Activated CD4-positive, CD25-positive, alpha-beta regulatory T cell treated with anti-CD3 and anti-CD28 coated beads, Interleukin-2, amount 50 U/mL, for 72 hours (primary cell): ENCODE data around the gene CPM.
"Not testable (repeated sequence)": the region's sequence is repeated elsewhere in the genome, so short reads cannot be mapped to it uniquely, and the experiment has no call there.

ENCODE experiments used
- DNase-seq: peaks from one replicate; pipeline ENCODE4 v3.0.0; 2021

CPM gene

GRCh38 chr12:68846811-68847210 lies 86.2 kb downstream of the CPM start:
- no peak for DNase-seq

GRCh38 chr12:68844788-68845695 lies 87.9 kb downstream of the CPM start:
- no peak for DNase-seq

DNA sequence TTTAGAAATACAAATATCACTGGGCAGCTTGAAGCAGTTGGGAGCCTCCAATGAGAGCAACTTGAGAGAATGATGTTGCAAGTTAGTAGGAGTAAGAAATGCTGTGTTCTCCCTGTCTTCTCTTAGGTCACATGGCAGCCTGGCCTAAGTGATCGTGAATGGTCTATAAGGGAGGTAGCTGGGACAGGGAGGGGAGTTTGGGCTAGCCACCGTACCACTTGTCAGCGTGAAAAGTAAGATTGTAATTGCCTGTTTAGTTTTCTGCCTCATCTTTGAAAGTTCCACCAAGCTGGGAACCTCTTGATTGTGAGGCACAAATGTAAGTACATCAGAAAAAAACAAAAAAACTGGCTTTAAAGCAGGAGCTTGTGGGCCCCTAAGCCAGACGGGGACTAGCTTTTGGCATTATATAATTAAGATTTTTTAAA lies 88.6 kb downstream of the CPM start:
- DNase-seq: no peak

DNA sequence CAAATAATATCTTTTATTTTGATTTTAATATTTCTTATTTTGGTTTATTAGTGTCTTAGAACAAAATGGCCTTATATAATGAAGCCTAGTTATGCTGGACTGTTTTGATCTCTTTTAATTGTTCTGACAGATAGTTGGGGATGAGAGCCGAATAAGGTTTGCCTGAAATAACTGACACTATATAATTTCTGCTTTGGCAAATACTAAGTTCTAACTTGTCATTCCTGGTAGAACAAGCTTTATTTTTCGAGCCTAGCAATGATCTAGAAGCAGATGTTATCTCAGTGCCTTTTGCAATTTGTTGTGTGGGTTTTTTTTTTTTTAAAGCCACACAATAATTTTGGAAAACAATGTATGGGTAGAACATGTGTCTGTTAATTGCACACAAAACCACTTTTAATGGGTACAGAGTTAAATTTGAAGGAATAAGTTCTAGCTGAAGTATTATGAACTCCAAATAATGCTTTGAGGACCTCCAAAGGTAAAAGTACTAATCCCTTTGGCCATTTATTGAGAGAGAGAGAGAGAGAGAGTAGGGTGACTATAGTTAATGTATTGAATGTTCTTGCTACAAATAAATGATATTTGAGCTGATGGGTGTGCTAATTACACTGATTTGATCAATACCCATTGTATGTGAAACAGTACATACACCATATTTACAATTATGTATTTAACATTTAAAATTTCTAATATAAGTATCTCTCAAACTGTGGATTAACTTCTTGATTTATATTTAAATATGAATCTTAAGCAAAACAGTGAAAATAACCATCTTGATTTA lies 90.0 kb downstream of the CPM start:
- DNase-seq: no peak

- no peak for DNase-seq
Measured at GRCh38 chr12:68842123-68842522, 90.8 kb downstream of the CPM start.

GRCh38 chr12:68841717-68842116 lies 91.3 kb downstream of the CPM start:
- DNase-seq: no peak

DNA sequence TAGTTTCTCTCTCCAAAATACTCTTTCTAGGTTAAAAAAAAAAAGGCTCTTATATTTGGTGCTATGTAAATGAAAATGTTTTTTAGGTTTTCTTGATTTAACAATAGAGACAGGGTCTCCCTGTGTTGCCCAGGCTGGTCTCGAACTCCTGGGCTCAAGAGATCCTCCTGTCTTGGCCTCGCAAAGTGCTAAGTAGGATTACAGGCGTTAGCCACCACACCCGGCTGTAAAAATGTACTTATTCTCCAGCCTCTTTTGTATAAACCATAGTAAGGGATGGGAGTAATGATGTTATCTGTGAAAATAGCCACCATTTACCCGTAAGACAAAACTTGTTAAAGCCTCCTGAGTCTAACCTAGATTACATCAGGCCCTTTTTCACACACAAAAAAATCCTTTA lies 91.8 kb downstream of the CPM start:
- DNase-seq: not testable (repeated sequence)

GRCh38 chr12:68839183-68840147 lies 93.5 kb downstream of the CPM start:
- DNase-seq: no peak

- DNase-seq: no peak
Measured at GRCh38 chr12:68838046-68838886, 94.7 kb downstream of the CPM start.

GRCh38 chr12:68837215-68837614 lies 95.8 kb downstream of the CPM start:
- no peak for DNase-seq

GRCh38 chr12:68835333-68835908 lies 97.5 kb downstream of the CPM start:
- DNase-seq: no peak

GRCh38 chr12:68833508-68833907 lies 99.5 kb downstream of the CPM start:
- DNase-seq: no peak

GRCh38 chr12:68832504-68832867 lies 100.5 kb downstream of the CPM start:
- no peak for DNase-seq

DNA sequence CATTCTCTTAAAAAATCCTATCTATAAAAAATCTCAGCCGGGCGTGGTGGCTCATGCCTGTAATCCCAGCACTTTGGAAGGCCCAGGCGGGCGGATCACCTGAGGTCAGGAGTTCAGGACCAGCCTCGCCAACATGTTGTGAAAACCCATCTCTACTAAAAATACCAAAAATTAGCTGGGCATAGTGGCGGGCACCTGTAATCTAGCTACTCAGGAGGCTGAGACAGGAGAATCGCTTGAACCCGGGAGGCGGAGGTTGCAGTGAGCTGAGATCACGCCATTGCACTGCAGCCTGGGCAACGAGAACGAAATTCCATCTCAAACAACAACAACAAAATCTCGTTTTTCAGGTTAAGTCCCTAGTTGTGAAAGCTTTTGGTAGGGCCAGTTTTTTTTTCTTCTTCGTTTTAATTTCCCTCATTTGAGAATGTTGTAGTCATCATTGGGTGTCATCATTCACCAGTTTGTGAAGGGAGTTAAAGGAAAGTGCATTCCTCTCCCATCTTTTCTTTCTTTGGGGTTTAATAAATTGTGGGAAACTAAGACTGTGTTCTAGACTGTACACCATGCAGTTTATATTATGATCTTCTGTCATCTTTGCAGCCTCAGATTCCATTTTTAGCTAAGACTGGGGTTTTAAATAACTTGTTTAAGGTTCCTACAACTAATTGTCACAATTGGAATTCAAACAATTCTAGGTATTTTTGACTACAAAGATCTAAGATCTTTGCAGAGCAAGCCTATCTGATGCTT lies 101.0 kb downstream of the CPM start:
- no peak for DNase-seq

GRCh38 chr12:68831272-68831671 lies 101.7 kb downstream of the CPM start:
- DNase-seq: no peak

GRCh38 chr12:68828672-68829068 lies 104.3 kb downstream of the CPM start:
- DNase-seq: no peak

- DNase-seq: no peak
Measured at GRCh38 chr12:68827895-68828671, 104.9 kb downstream of the CPM start.

GRCh38 chr12:68825569-68826217 lies 107.3 kb downstream of the CPM start:
- DNase-seq: no peak

DNA sequence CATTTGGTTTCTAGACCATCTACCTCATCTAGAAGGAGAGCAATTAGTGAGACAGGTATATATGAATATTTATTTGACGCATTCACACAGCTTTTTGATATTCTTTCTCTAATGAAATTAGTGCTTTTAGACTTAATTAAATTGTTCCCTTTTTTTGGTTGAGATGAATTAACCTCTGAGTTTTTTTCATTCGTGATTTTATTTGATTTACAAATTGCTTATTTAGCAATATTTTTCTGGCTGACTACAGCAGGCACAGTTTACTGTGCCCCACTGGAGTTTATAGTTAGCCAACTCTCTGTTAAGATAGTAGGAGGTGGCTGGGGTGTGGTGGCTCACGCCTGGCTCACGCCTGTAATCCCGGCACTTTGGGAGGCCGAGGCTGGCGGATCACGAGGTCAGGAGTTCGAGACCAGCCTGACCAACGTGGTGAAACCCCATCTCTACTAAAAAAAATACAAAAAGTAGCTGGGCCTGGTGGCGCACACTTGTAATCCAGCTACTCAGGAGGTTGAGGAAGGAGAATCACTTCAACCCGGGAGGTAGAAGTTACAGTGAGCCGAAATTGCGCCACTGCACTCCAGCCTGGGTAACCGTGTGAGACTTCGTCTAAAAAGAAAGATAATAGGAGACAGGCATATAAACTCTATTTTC lies 108.2 kb downstream of the CPM start:
- no peak for DNase-seq
